ENCODE measurements around the gene CREB3L1.

The CREB3L1 gene, protein sequence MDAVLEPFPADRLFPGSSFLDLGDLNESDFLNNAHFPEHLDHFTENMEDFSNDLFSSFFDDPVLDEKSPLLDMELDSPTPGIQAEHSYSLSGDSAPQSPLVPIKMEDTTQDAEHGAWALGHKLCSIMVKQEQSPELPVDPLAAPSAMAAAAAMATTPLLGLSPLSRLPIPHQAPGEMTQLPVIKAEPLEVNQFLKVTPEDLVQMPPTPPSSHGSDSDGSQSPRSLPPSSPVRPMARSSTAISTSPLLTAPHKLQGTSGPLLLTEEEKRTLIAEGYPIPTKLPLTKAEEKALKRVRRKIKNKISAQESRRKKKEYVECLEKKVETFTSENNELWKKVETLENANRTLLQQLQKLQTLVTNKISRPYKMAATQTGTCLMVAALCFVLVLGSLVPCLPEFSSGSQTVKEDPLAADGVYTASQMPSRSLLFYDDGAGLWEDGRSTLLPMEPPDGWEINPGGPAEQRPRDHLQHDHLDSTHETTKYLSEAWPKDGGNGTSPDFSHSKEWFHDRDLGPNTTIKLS

DNA sequence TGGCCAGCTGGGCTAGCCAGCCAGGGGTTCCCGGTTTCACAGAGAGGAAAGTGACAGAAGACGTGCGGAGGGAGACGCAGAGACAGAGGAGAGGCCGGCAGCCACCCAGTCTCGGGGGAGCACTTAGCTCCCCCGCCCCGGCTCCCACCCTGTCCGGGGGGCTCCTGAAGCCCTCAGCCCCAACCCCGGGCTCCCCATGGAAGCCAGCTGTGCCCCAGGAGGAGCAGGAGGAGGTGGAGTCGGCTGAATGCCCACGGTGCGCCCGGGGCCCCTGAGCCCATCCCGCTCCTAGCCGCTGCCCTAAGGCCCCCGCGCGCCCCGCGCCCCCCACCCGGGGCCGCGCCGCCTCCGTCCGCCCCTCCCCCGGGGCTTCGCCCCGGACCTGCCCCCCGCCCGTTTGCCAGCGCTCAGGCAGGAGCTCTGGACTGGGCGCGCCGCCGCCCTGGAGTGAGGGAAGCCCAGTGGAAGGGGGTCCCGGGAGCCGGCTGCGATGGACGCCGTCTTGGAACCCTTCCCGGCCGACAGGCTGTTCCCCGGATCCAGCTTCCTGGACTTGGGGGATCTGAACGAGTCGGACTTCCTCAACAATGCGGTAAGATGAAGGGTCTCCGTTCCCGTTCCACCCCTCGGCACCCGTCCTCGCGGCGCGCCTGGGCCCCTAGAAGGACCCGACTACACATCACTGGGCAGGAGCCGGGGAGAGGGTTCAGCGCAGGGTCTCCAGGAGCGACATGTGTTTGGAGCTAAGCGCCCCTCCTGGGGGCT, at the start of gene CREB3L1:
TSS of gene CREB3L1 (plus strand) at position 41 of the 765 bp plus-strand sequence. CDS start at position 491, 450 bp downstream.
- no peak for DNase-seq

GRCh38 chr11:46229230-46229629, 48.2 kb upstream of the CREB3L1 start:
- DNase-seq = no peak

- DNase-seq = no peak
Measured at GRCh38 chr11:46234311-46234710, 43.2 kb upstream of the CREB3L1 start.

GRCh38 chr11:46235777-46236688, 41.4 kb upstream of the CREB3L1 start:
- DNase-seq = no peak

DNA sequence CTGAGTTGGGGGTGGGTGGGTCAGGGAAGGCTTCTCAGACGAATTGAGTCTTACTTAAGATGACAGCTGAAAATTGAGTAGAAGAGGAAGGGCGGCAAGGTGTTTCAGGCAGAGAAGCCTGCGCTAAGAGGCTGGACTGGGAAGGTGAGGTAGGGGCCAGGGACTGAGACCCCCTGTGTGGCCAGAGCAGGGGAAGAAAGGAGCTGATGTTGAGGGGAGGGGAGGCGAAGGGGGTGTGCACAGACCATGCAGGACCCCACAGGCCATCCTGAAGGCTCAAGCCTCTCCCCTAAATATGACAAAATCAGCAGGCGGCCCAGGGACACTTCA, 40.6 kb upstream of the CREB3L1 start:
- DNase-seq = no peak

DNA sequence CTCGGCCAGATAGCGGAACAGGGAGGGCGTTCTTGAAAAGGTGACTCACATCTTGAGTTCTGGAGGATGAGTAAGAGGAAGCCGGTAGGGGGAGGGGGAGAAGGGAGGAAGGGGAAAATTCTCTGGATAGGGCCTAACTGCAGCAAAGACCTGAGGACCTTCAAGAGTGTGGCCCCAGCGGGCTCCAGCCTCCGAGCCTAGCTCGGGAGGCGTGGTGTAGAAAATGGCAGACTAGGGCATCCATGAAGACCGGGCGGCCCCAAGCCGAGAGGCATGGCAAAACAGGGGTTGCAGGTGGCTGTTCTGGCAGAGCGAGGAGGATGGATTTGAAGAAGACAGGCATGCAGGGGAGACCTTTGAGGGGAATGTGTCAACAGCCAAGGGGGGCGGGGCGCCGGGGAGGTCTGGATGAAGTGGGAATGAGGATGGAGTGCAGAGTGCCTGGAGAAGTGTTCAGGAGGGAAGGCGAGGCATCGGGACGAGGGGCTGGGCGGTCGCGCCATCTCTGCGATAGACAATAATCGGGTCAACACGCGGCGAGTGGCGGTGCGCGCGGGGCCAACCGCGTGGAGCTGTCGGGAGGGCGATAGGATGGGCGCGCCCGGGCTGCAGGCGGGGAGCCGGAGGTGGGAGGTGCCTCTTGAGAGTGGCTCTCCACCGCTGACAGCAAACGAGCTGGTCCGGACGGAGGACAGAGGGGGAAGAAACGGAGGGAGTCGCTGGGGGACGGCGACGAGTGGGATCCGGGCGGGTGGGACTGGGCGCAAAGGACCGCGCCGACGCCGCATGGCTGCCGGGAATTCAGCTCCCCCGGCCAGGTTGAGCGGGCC, 40.0 kb upstream of the CREB3L1 start:
- peak; percentile 26 for DNase-seq

GRCh38 chr11:46238078-46238966, 39.1 kb upstream of the CREB3L1 start:
- DNase-seq = peak; percentile 14

DNA sequence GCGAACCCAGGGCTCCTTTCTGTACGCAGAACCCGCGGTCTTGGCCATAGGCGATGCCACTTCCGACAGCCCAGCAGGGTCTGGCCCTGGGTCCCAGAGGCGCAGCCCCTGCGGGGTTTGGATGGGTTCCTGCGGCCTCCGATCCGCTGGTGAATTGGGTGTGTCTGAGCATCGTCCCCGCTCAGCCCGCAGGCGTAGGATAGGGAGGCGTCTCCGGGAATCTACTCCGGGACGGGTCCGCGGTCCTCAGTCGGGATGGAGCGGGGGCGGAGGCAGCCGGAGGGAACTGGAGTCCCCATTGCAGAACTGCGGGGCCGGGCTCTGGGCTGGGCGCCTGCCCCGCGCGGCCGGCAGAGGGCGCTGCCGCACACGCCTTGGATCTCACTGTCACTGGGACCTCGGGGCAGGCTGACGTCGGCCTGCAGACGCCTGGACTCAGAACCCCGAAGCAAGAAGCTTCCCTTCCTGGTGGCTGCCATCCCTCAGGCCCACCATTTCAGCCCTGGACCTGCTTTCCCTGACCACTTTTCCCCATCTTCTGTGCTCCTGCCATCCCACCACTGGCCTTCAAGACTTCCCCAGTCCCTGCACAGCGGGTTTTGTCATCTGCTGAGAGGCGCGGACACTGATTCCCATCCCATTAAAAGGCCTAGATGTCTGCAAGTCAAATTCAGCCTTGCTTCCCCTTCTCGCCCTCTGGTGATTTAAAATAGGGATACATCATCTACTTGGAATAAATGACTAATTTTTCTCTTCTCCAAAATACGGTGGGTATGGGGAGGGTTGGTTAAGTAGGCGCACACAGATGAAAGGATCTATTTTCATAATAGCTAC, 38.3 kb upstream of the CREB3L1 start:
- DNase-seq = peak; percentile 76

GRCh38 chr11:46239801-46240061, 37.7 kb upstream of the CREB3L1 start:
- no peak for DNase-seq

DNA sequence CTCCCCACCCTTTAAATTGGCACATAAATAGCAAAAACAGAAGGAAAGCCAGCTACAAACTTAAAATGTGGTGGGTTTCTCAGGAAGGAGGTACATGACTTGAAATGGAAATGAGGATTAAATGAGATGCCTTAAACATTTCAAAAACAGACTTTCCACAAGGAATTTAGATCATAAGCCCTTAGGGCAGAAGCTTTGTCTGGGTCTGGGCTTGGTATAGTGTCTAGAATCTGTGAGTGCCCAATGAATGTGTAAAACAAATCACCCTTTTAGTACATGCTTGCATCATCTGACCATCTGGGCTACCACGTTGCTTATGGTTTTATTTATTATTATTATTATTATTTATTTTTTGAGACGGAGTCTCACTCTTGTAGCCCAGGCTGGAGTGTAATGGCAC, 37.1 kb upstream of the CREB3L1 start:
- no peak for DNase-seq

DNA sequence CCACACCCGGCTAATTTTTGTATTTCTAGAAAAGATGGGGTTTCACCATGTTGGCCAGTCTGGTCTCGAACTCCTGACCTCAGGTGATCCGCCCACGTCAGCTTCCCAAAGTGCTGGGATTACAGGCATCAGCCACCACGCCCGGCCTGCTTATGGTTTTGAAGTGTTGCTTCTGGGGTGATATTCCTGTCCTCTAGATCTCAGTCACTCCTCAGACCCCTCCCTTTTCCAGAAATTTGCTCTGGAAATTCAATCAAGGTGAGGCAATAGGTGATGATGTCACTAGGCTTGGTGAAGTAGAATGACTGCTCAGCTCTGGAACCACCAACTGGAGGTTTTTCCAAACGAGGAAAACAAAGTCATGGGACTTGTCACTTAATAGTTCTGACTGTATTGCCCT, 36.6 kb upstream of the CREB3L1 start:
- DNase-seq = no peak

- no peak for DNase-seq
Measured at GRCh38 chr11:46242041-46242951, 35.2 kb upstream of the CREB3L1 start.

GRCh38 chr11:46242952-46243795, 34.3 kb upstream of the CREB3L1 start:
- peak; percentile 80 for DNase-seq

GRCh38 chr11:46243796-46244109, 33.7 kb upstream of the CREB3L1 start:
- DNase-seq = no peak

DNA sequence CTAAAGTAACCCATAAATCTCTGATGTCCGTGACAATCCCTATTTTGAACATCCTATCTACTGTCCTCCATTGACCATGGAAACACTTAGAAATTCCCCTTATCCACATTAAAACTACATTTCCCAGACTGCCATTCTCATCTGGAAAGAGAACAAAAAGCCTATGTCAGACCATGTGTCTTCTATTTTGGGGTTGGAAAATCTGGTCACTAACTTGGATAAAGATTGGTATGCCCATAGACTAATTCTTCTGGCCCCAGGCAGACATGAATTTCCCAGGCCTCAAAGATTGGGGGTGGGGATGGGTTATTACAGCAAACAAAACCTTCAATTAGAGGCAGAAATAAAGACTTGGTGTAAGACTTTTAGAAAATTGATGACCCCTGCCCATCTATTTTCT, 30.9 kb upstream of the CREB3L1 start:
- no peak for DNase-seq

- no peak for DNase-seq
Measured at GRCh38 chr11:46247090-46247489, 30.4 kb upstream of the CREB3L1 start.

DNA sequence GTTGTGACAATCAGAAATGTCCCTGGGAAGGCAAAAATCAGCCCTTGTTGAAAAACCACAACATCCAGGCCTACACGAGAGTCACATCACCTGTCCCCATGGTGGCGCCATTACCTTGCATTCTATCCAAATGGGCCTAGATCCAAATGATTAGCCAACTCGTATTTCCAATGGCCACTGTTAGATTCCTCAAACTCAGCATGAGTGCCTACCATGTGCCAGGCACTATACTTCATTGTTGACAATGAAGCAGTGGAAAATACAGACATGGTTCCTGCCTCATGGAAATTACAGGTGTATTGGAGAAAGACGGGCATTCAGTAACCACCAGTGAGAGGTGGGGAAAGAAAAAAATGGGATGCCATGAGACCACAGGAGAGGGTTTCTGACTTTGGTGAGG, 29.8 kb upstream of the CREB3L1 start:
- no peak for DNase-seq

All from activated gamma-delta T cell treated with Interleukin-2 at 50 U/mL for 16 hours (primary cell).